GM19395 (cell line): ENCODE measurements around the gene NSG2.
"Not testable (repeated sequence)": the region's sequence is repeated elsewhere in the genome, so short reads cannot be mapped to it uniquely, and the experiment has no call there.

ENCODE experiments used
- ATAC-seq: cut with Tn5 transposase; IDR thresholded peaks from one replicate; pipeline ENCODE4 v1.9.1; 2021; ENCODE audit warnings: mild to moderate bottlenecking, moderate library complexity; ENCODE audit not compliant: unreplicated experiment

Gene NSG2

DNA sequence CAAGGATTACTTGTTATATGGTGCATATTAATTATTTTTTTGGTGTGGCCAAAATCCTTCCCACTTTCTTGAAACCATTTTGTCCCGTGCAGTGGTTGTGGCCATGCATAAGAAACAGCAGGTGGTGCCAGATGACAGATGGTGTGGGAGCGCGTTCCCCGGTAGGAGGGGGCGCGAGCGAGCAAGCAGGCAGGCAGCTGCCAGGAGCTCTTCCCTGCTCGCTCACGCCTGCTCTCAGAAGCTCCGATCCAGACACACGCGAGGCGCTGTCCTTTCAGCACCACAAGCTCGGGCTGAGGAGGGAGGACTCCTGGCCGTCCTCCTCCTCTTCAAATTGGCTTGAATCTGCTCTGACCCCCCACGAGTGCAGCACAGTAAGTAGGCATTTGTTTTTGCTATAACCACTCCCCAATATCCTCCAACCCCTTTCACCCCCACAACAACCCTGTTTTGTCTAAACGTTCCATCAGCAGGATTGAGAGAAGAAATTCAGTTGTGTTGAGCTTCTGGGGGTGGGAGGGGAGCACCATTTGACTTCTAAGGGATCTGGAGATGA lies at the start of gene NSG2:
Gene NSG2, plus strand, starts transcription at position 237 of the 556 bp plus-strand sequence. CDS start 1,050 bp downstream, outside the sequence.
- ATAC-seq: peak; percentile 91

DNA sequence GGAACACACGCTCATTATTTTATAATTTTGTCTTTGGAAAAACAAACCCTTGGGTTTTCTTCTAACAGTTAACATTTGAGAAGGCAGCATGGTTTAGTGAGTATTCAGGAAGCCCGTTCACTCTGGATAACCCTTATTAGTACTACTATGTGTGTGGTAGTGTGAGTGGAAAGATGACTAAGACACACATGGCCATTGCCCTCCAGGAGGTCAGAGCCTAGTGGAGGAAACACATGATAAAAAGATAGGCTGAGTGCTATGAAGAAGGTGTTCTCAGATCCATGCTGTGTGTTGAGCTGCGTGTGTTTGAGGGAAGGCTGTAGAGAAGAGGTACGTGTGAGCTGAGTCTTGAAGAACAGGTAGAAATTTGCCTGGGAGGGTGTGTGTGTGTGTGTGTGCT lies 48.2 kb upstream of the NSG2 start:
- ATAC-seq: no peak

DNA sequence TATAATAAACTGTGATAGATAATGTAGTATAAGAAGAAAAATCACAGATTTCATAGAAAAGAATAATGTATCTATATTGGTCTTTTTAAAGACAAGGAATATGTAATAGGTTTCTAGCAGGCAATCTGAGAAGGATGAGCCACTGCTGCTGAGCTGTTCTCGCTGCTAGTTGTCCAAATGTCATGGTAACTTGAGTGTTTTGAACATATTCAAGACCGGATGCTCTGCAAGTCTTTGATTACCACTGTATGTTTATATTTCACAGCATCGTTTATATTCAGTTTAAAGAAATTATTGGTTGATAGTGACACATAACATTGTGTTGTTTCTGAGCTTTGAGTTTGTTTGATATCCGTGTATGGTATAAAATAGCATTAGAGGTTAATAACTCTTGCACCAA lies 47.0 kb upstream of the NSG2 start:
- no peak for ATAC-seq

DNA sequence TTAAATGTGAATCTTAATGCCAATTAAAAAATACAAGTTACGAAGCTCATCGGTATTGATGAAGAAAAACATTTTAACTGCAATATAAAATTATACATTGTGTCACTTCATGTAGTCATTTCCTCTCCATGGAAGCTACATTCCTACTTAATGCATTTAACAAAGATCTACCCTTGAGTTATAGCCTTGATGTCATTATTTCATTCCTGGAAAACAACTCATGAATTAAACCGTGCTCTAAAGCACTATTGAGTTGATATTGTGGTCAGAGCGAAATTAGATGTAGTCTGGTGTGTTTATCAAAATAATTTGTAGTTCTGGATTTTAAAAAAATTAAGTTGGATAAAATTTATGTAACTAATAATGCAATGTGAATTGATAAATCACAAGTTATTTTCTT lies 45.4 kb upstream of the NSG2 start:
- ATAC-seq: no peak

DNA sequence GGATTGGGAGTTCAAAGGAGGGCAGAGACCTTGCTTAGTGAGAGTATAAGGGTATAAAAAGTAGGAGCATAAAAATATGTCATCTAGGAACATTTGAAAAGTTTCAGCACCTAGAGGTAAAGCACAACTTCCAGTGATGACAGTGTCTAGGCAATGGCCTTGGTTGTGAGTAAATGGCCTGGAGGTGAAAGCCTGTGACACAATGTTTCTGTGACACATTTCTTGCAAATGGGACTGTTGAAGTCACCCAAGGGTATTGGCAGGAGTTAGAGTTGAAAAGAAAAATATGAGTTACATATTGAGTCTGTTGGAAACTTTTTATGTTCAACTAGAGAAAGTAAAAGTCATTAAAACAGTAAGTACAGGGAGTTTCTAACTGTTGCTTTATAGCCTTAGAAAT lies 41.7 kb upstream of the NSG2 start:
- ATAC-seq: no peak

DNA sequence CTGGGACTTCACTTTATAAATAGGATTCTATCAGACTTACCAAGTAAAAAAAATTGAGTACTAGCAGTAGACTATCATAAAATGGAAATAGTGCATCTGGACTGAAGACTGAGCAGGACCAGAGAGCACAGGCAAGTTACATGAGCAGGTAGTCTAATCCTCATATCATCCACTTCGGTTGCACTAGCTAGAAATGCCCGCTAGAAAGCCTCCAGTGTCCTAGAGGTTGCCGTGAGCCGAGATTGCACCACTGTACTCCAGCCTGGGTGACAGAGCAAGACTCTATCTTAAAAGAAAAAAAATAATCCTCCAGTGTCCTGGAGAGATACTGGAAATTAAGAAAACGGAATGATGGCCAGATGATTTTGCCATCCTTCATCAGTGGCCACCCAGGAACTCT lies 36.6 kb upstream of the NSG2 start:
- no peak for ATAC-seq

DNA sequence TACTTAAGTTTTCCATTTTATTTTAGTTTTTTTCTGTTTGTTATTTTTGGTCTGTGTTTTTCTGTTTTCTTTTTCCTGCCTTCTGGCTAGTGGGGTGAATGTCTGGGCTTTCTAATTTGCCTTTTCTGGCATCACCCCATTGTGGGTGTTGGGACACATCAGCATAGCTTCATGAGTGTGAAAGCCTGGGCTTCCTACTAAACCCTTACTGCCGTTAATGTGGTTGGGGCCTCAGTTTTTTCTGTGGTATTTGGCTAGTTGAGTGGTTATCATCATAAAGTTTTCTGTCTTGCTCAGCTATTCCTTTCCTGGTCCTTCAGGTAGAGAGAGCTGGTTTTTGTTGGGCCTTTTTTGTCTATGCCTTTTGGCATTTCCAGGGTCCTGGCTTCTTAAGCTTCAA lies 35.1 kb upstream of the NSG2 start:
- no peak for ATAC-seq

DNA sequence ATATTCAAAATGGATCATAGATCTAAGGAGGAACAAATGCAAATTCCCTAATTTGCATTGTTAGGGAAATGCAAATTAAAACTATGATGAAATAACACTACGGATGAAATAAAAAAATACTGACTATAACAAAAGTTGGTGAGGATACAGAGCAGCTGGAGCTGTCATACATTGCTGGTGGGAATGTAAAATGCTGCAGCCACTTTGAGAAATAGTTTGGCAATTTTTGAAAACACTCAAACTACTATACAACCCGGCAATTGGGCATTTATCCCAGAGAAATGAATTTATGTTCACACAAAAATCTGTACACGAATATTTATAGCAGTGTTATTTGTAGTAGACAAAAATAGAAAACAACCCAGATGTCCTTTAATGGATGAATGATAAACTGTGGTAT lies 34.1 kb upstream of the NSG2 start:
- ATAC-seq: no peak

DNA sequence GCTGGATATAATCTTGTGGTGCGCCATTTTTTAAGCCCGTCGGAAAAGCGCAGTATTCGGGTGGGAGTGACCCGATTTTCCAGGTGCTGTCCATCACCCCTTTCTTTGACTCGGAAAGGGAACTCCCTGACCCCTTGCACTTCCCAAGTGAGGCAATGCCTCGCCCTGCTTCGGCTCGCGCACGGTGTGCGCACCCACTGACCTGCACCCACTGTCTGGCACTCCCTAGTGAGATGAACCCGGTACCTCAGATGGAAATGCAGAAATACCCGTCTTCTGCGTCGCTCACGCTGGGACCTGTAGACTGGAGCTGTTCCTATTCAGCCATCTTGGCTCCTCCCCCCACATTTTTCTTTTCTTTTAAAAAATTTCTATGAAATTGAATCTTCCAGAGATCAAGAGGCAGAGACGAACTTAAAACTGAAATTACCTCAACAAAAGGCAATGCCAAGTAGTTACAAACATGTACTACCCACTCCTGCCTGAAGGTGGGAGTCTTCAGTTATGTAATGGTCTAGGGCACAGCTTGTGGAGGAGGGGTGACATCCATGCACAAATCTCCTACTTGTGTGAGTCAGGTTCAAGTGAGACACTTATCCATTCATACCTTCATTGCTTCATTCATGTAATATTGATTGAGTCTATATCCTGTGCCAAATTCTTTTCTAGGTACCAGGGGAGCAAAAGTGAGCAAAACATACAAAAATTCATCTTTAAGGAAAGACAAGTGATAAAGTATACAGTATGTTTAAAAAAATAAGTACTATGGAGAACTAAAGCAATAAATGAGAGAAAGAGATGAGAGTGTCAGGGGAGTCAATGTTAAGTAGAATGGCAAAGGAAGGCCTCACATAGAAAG lies 25.2 kb upstream of the NSG2 start:
- not testable (repeated sequence) for ATAC-seq

DNA sequence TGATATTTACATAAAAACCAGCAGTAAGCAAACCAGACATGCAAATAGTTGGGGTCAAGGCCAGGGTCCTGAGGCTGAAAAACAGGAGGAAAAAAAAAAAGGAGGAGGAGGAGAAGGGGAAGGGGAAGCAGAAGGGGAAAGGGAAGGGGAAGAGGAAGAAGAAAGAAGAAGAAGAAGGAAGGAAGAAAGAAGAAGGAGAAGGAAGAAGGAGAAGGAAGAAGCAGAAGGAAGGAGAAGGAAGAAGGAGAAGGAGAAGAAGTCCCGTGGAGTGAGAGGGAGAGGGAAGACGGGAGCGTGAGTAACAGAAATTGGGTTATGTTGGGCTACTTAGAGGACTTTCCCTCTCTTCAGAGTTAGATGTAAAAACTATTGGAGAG lies 24.6 kb upstream of the NSG2 start:
- ATAC-seq: no peak

DNA sequence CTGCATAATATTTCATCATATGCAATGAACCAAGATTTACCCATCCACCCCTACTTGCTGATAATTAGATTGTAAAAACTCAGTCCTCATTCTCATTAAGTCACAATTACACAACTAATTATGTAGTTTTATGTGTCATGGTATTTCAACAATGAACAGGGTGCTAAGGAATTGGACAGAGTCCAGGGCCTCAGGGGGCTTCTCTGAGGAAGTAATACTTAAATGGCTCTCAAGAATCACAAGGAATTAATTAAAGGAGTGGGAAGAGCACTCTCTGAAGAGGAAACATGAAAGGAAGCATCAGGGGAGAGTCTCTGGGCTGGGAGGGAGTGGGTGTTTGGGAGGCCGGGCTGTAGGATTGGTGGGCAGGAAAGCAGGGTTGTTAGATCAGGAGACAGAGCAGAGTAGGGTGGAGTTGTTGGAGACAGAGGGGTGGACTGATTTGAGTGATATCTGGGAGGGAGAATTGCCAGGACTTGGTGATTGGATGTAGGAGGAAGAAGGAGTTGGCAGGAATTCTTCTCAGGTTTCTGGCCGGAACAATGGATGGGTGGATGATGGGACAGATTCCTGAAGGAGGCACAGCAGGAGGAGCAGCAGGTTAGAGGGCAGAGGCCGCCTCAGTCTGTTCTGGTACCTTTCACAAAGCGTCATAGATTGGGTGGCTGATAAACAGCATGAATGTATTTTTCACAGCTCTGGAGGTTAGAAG lies 23.0 kb upstream of the NSG2 start:
- no peak for ATAC-seq

DNA sequence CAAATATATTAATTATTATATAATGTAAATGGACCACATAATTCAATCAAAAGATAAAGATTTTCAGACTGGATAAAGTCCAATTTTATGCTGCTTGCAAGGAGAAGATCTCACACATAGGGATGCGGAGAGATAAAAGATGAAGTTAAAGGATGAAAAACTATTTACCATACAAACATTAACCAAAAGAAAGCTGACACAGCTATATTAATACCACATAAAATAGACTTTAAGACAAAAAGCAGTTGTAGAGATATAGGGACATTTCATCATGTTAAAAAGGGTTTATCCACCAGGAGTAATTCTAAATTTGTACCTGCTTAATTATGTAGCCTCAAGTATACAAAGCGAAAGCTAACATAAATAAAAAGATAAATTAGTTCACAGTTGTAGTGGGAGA lies 15.2 kb upstream of the NSG2 start:
- no peak for ATAC-seq

DNA sequence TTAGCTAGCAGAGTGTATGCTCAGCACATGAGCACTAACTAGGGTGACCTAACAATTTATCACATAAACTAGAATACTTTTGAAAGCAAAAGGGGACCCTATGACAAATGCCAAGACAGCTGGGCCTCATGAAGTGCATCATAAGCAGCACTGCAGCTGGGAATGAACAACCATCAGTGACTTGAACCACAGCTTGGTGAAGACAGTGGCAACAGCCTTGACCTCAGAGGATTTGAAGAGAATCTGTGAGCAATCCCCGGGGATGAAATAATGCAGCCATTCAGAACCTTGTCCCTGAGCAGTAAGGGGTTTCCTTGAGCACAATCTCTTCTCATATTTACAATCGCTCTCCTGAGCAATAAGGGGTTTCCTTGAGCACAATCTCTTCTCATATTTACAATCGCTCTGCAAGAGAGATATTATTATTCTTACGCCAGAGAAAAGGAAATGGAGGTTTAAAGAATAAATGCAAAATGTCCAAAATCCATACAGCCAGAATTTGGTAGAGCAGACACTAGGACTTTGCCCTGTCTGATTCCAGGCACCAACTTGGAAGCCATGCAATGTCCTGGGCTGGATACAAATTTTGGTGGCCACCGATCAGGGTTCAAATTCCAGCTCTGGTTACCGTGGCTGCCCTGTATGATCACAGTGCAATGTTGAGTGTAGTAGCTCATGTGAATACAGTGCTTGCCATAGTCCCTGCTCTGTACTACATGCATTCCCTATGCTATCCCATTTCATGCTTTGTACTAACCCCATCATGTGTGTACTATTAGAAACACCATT lies 846 bp upstream of the NSG2 start:
- ATAC-seq: no peak

DNA sequence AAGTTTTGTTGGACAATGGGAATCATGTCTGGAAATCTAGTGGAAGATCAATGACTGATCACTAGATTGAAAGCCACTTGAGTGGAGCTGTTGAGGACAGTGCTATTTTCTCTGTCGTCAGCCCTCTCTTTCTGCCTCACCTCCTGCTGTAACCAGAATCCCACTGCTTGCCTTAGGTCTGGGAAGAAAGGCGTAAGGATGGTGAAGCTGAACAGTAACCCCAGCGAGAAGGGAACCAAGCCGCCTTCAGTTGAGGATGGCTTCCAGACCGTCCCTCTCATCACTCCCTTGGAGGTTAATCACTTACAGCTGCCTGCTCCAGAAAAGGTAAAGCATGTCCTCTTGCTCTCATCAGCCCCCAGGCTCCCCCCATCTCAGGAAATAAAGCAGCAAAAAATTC lies 1.1 kb downstream of the NSG2 start:
- ATAC-seq: no peak

DNA sequence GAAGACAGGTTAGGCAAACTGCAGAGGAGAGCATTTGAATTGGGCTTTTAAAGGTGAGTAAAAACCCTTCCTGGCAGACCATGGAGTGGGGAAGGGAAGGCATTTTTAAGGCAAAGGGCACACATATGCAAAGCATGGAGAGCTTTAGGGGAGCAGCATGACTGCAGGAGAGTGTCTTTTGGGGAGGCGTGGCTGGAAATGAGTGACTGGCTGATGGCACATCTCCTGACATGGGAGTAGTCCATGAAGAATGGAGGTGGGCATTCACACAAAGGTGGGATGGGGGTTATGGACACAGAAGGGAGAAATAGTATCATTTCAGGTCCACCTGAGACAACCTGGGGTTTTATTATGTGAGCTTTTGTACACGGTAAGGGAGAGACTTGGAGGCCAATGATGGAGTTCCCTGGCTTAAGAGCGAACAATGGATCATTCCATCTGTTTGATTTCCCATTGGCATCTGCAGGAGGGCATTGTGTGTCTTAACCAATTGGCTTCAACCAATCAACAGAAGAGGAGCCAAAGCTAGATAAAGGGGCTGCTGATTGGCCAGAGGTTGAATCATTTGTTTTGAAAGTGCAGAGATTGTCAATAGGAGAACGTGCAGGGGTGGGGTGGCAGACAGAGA lies 2.1 kb downstream of the NSG2 start:
- no peak for ATAC-seq

DNA sequence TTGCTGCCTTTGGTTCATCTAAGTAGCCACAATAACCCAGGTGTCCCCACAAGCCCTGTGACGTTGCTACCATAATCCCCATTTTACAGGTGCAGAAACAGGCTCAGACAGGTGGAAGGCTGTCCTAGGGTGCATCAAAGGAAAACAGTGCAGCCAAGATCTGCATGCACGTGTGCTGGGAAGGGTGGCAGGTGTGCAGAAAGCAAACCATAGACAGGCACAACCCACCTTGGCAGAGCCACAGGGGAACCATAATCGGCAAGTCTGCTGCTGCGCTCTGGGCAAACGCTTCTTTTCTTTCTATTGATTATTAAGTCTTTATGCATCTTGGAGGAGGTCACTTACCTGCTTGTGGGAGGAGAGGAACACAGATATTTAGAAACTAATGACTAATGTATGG lies 7.1 kb downstream of the NSG2 start:
- ATAC-seq: no peak

DNA sequence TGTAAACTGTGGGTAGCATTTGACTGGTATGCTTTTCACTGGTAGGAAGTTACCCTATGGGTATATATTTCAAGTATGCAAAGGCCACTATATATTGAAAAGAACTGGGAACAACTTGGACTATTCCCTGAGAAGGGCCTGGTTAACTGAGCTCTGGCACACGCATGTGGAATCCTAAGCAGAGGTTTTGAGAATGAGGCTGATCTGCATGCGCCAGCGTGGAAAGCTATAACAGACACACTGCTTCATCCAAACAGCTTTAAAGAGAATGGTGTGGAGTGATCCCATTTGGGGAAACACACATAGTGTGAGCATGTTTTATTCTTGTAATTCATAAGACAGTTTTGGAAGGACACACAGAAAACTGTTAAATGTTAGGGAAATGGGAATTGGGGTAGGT lies 8.4 kb downstream of the NSG2 start:
- no peak for ATAC-seq

DNA sequence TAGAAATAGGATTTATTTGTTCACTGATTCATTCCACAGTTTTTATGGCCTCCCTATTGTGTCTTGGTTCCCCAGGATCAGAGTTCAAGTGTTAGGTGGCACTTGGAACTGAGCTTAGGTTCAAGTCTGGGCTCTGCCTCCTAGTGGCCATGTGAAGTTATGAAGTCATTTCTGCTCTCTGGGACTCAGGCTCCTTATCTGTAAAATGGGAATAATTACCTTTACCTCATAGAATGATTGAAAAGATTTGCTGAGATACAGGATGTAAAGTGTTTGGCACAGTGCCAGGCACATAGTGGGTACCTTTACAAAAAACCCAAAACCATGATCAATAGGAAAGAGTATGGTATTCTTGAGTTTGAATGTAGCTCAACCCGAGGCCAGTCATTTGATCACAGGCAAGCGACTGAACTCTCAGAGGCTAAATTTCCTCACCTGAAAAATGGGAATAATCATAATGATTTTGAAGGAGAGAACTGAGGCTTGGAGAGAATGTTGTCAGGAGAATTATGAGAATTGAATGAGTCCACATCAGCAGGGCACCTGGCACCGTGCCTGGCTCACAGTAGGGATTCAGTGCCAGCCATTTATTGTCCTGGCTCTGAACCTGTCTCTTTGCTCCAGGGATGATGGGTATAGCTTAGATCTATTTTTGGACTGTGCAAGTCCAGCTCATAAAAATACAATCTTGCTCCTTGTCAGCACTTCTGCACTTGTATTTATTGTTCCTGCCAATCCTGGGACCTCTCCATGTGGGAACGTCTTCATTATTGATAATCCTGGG lies 10.8 kb downstream of the NSG2 start:
- ATAC-seq: no peak

DNA sequence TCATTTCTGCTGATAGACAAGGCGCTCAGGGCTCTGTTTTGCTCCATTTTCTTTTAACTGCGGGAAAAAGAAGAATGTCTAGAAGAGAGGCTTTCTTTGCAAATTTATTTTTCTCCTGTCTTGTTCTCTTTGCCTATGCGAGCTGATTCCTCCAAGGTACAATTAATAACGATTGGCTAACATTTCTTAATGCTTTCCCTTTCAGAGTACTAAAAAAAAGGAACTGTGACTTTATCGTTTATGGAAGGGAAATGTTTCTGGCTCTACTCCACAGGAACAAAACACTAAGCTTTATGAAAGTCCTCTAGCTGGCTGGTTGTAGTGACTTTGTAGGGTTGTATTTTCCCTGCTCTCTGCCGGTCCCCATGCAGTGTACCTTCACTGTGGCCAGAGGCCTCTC lies 11.7 kb downstream of the NSG2 start:
- no peak for ATAC-seq
